HS-5 (cell line): ENCODE results near the gene DIP2C.
"Not testable (repeated sequence)": the region's sequence is repeated elsewhere in the genome, so short reads cannot be mapped to it uniquely, and the experiment has no call there.

Experiments used
- DNase-seq: peaks from one replicate; pipeline ENCODE4 v3.0.0-alpha.2; 2012; ENCODE audit warnings: low read depth

The DIP2C gene

GRCh38 chr10:271201-271600 lies 418.3 kb downstream of the DIP2C start:
- no peak for DNase-seq

- DNase-seq = no peak
Observed at GRCh38 chr10:269440-270074, 419.9 kb downstream of the DIP2C start.

GRCh38 chr10:267705-268104 lies 421.8 kb downstream of the DIP2C start:
- no peak for DNase-seq

- peak; percentile 11 for DNase-seq
Observed at GRCh38 chr10:266974-267425, 422.5 kb downstream of the DIP2C start.

GRCh38 chr10:265816-266588 lies 423.5 kb downstream of the DIP2C start:
- DNase-seq = not testable (repeated sequence)

- DNase-seq = not testable (repeated sequence)
Observed at GRCh38 chr10:265074-265440, 424.4 kb downstream of the DIP2C start.

- DNase-seq = not testable (repeated sequence)
Observed at GRCh38 chr10:264160-265073, 425.1 kb downstream of the DIP2C start.

GRCh38 chr10:260819-261429 lies 428.5 kb downstream of the DIP2C start:
- DNase-seq = no peak

- DNase-seq = no peak
Observed at GRCh38 chr10:251982-252582, 437.4 kb downstream of the DIP2C start.

GRCh38 chr10:248307-248706 lies 441.2 kb downstream of the DIP2C start:
- no peak for DNase-seq

GRCh38 chr10:247480-247879 lies 442.0 kb downstream of the DIP2C start:
- DNase-seq = no peak

GRCh38 chr10:246431-246830 lies 443.0 kb downstream of the DIP2C start:
- DNase-seq = no peak

- DNase-seq = no peak
Observed at GRCh38 chr10:244227-244626, 445.2 kb downstream of the DIP2C start.

- DNase-seq = no peak
Observed at GRCh38 chr10:241966-242643, 447.4 kb downstream of the DIP2C start.

GRCh38 chr10:241451-241850 lies 448.0 kb downstream of the DIP2C start:
- DNase-seq = no peak

- no peak for DNase-seq
Observed at GRCh38 chr10:239109-239508, 450.4 kb downstream of the DIP2C start.

- DNase-seq = no peak
Observed at GRCh38 chr10:235915-236314, 453.6 kb downstream of the DIP2C start.

- DNase-seq = no peak
Observed at GRCh38 chr10:234708-235406, 454.6 kb downstream of the DIP2C start.

- no peak for DNase-seq
Observed at GRCh38 chr10:232878-233277, 456.6 kb downstream of the DIP2C start.

- DNase-seq = no peak
Observed at GRCh38 chr10:232061-232460, 457.4 kb downstream of the DIP2C start.

GRCh38 chr10:230758-231157 lies 458.7 kb downstream of the DIP2C start:
- DNase-seq = no peak
